Inflammatory macrophage treated with lipopolysaccharide for 1 hour (primary cell): ENCODE data around the gene HPF1.
A peak's percentile ranks its signal among the peaks of the same experiment; 100 is the strongest.
"Not testable (repeated sequence)": the region's sequence is repeated elsewhere in the genome, so short reads cannot be mapped to it uniquely, and the experiment has no call there.

Experiments
- DNase-seq, 2 donors: peaks; one replicate each; pipeline ENCODE4 v3.0.0-alpha.2; 2020 to 2022

Gene HPF1

DNA sequence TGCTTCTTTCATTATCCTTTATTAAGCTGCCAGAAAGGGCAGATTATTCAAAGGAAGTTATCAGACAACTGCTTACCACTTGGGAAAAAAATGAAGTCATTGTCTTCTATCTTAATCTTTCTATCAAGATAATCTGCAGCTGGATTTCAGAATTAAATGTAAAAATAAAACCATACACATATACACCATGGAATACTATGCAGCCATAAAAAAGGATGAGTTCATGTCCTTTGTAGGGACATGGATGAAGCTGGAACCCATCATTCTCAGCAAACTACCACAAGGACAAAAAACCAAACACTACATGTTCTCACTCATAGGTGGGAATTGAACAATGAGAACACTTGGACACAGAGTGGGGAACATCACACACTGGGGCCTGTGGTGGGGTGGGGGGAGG, 19.1 kb downstream of the HPF1 start:
- not testable (repeated sequence) for DNase-seq

DNA sequence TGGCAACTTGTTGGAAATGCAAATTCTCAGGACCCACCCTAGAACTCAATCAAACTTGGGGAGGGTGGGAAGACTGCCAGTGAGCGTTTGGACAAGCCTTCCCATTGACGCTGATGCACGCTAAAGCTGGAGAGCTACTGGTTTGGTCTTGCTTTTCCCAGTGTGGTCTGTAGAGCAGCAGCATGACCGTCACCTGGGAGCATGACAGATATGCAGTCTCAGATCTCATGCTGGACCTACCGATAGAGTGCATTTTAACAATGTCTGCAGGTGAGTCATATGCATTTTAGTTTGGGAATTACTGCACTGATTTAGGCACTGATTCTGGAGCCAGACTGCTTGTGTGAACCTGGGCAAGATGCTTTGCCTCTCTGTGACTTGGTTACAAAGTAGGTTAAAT, 27.2 kb downstream of the HPF1 start:
- DNase-seq = no peak

DNA sequence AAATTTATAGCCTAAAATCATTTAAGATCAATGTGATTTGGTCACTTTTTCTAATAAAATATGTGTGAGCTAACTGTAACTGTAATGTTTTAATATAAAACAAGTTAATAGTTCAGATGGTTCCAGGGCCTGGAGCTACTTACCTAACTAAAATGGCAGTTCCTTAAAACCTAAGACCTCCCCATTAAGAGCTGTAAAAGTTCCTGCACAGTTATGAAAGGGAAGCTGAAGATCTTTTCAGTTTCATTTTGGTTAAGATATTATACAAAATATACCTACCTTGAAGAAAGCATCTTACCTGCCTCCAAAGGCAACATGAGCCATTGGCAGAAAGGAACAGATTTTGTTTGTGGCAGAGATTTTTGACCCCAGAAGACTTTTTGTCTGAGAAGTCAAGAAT, 30.1 kb downstream of the HPF1 start:
- DNase-seq = no peak

- no peak for DNase-seq
These were observed 33.5 kb downstream of the HPF1 start for GRCh38 chr4:169724260-169724659.

- no peak for DNase-seq
These were observed 34.4 kb downstream of the HPF1 start for GRCh38 chr4:169723207-169723965.

DNA sequence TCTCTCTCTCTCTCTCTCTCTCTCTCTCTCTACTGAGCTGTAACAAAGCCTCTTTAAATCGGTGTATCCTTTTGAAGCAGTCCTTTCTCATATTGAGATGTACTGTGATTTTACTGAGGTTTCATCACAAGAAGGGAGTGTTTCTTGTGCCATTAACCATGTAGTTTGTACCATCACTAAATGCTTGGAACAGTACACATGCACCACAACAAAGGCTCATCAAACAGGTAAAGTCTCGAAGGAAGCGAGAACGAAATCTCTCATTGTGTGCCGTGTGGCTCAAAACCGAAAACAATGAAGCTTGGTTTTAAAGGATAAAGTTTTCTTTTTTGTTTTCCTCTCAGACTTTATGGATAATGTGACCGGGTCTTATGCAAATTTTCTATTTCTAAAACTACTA, 37.2 kb downstream of the HPF1 start:
- no peak for DNase-seq

DNA sequence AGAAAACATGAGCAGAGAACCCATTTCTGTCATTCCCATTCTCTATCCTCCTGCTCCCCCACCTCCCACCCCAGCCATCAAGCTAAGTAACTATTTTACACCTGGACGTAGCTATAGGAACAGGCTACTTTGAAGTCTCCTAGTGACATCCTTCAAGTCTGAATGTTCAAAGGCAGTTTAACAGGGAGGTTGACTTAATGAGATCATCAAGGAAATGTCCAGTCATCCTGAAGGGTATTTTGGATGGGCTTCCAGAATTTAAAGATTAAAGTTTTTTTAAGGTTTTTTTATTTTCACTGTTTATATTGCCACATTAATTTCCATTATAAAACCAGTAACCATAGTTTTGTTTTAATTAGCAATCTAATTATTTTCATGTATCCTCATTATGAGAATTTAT, 41.1 kb downstream of the HPF1 start:
- DNase-seq = no peak

- no peak for DNase-seq
These were observed 41.9 kb downstream of the HPF1 start for GRCh38 chr4:169715826-169716225.

DNA sequence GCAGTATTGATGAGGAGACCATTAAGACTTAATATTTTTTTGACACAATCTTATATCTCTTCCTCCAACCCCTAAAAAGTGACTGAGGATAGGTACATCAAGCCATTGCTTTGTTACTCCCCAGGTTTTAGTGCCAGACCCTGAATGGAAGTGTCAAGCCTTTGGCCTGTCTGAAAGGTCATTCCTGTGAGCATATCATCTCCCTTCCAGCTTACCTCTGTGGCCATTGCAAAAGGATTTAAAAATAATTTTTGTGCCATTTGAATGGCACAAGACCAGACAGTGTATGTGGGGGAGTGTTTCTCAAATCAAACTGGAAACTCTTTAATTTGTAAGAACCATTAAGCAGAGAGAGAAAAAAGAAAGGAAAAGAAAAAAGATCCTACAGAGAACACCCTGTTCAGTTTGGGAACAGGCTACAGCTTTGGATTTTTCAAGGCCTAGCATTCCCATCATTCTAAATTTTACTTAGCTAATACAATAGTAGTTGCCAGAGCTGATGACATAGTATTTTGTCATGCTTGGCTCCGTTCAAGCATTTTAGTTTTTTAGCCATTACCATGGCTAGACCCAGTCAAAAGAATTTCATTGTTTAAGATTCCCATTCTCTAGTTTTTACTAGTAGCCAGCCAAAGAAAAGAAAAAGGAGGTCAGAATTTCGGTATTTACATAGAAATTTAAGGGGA, 49.6 kb downstream of the HPF1 start:
- DNase-seq = no peak

- no peak for DNase-seq
These were observed 59.4 kb downstream of the HPF1 start for GRCh38 chr4:169698331-169698730.

- DNase-seq = no peak
These were observed 67.0 kb downstream of the HPF1 start for GRCh38 chr4:169690787-169691186.

GRCh38 chr4:169689681-169690080, 68.1 kb downstream of the HPF1 start:
- no peak for DNase-seq

DNA sequence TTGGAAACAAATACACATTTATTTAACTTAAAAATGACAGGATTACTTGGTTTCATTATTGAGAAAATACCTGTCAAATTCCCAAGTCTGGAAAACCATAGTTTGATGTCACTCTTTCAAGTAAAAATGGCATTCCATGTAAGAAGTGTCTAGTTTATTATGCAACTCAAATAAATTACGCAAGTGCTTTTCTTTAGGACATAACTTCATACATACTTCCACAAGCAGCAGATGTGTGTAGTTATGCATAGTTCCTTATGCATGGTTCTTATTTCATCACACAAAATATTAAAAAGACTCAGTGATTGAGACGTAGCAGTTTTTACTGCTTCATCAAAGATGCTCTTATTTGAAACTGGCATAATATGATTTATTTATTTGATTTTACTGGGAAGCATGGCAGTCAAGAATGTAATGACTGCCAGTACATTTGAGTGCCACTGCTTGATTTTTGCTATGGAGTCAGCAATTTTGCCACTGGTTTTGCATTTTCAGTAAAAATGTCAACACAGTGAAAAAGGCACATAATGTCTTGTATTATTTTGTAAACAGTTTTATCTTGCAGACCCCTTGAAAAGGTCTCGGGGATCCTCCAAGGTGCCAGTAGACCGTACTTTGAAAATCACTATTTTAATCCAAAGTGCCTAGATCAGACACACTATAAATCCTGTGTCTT, 75.2 kb downstream of the HPF1 start:
- peak; percentile 61 to 69 for DNase-seq
